ENCODE data around the gene CLIP1. TPM values are rescaled to one million over a fixed set of nuclear protein-coding genes. Genes with fewer than 3 reads are reported as not detected.
"Not testable (repeated sequence)": the region's sequence is repeated elsewhere in the genome, so short reads cannot be mapped to it uniquely, and the experiment has no call there.

CLIP1 gene
- polyA plus RNA-seq, 3 donors: 6.7 to 50.9 (median 12.9) TPM

GRCh38 chr12:122363782-122364181 lies 58.7 kb downstream of the CLIP1 start:
- Mint-ChIP-seq H3K9me3 (no peaks in the 10 kb centered on the region), H3K4me1 (peaks cover 4% of the 10 kb centered on the region), H3K36me3 (peaks cover 55 to 83% of the 10 kb centered on the region in 2 donors), H3K4me3 (no peak overlapping the region), H3K27ac (peak overlapping the region in 2 of 7 donors; percentile 34 to 50), H3K27me3 (ENCODE audit: low read depth in 3 of 3) (no peaks in the 10 kb centered on the region)
- Histone ChIP-seq H3K27ac (ENCODE audit: low read depth in 1 of 2, low read length in 2 of 2) (no peak overlapping the region), H3K9me3 (replicated peaks in 1 of 2; ENCODE audit: control insufficient read depth in 1 of 2, insufficient read depth in 1 of 2, low read length in 2 of 2) (no peaks in the 10 kb centered on the region), H3K79me2 (ENCODE audit: insufficient read depth, low read length) (peaks cover 17% of the 10 kb centered on the region), H3K36me3 (replicated peaks in 1 of 2; ENCODE audit: control insufficient read depth in 1 of 2, insufficient read depth in 2 of 2, low read length in 2 of 2) (peaks cover 34 to 72% of the 10 kb centered on the region in 2 donors), H3K4me3 (replicated peaks in 1 of 3; ENCODE audit: low read depth in 2 of 3, low read length in 3 of 3) (no peak overlapping the region), H3K4me1 (ENCODE audit: control insufficient read depth in 1 of 2, insufficient read depth in 2 of 2, low read length in 2 of 2) (no peaks in the 10 kb centered on the region), H3K4me2 (replicated peaks; ENCODE audit: extremely low read depth, low read length, poor library complexity, severe bottlenecking) (no peak overlapping the region), H3K9ac (ENCODE audit: insufficient read depth, low read length, poor library complexity, severe bottlenecking) (no peak overlapping the region), H2AFZ (ENCODE audit: insufficient read depth, low read depth, low read length, poor library complexity, severe bottlenecking) (no peak overlapping the region), H4K20me1 (ENCODE audit: insufficient read depth, low read length) (peaks cover 44% of the 10 kb centered on the region), H3K27me3 (ENCODE audit: control insufficient read depth in 2 of 2, insufficient read depth in 2 of 2, low read length in 2 of 2) (no peaks in the 10 kb centered on the region)
- WGBS (ENCODE audit: insufficient coverage): no CpG with 5 or more reads among the region's 9 CpGs
- intact Hi-C loops (cut with micrococcal nuclease): no loop called here
- TF ChIP-seq CTCF (IDR thresholded peaks at IDR 0.05): no peak
- DNase-seq: no peak

- DNase-seq: no peak
- peaks cover 35% of the 10 kb centered on the region for H4K20me1 ChIP-seq (ENCODE audit: insufficient read depth, low read length)
- H3K4me1 ChIP-seq (ENCODE audit: control insufficient read depth in 1 of 2, insufficient read depth in 2 of 2, low read length in 2 of 2): no peaks in the 10 kb centered on the region
- peaks cover 34 to 66% of the 10 kb centered on the region in 2 donors for H3K36me3 ChIP-seq (replicated peaks in 1 of 2; ENCODE audit: control insufficient read depth in 1 of 2, insufficient read depth in 2 of 2, low read length in 2 of 2)
- H2AFZ ChIP-seq (ENCODE audit: insufficient read depth, low read depth, low read length, poor library complexity, severe bottlenecking): no peak overlapping the region
- WGBS (ENCODE audit: insufficient coverage): no CpG with 5 or more reads among the region's 1 CpG
- Mint-ChIP-seq H3K27me3 (ENCODE audit: low read depth in 3 of 3) (no peaks in the 10 kb centered on the region), H3K27ac (no peak overlapping the region), H3K36me3 (peaks cover 52 to 83% of the 10 kb centered on the region in 2 donors), H3K4me1 (peaks cover 4% of the 10 kb centered on the region), H3K9me3 (no peaks in the 10 kb centered on the region), H3K4me3 (no peak overlapping the region)
- intact Hi-C loops (cut with micrococcal nuclease): no loop called here
- TF ChIP-seq CTCF (IDR thresholded peaks at IDR 0.05): no peak
- H3K79me2 ChIP-seq (ENCODE audit: insufficient read depth, low read length): peaks cover 10% of the 10 kb centered on the region
- no peak overlapping the region for H3K4me3 ChIP-seq (replicated peaks in 1 of 3; ENCODE audit: low read depth in 2 of 3, low read length in 3 of 3)
- H3K9ac ChIP-seq (ENCODE audit: insufficient read depth, low read length, poor library complexity, severe bottlenecking): no peak overlapping the region
- no peaks in the 10 kb centered on the region for H3K9me3 ChIP-seq (replicated peaks in 1 of 2; ENCODE audit: control insufficient read depth in 1 of 2, insufficient read depth in 1 of 2, low read length in 2 of 2)
- H3K27ac ChIP-seq (ENCODE audit: low read depth in 1 of 2, low read length in 2 of 2): no peak overlapping the region
- no peak overlapping the region for H3K4me2 ChIP-seq (replicated peaks; ENCODE audit: extremely low read depth, low read length, poor library complexity, severe bottlenecking)
- no peaks in the 10 kb centered on the region for H3K27me3 ChIP-seq (ENCODE audit: control insufficient read depth in 2 of 2, insufficient read depth in 2 of 2, low read length in 2 of 2)
Measured at GRCh38 chr12:122362755-122363154, 59.7 kb downstream of the CLIP1 start.

- H3K27me3 ChIP-seq (ENCODE audit: control insufficient read depth in 2 of 2, insufficient read depth in 2 of 2, low read length in 2 of 2); intact Hi-C loops (cut with micrococcal nuclease); H3K27ac Mint-ChIP-seq; H3K79me2 ChIP-seq (ENCODE audit: insufficient read depth, low read length); H3K4me2 ChIP-seq (replicated peaks; ENCODE audit: extremely low read depth, low read length, poor library complexity, severe bottlenecking); H3K4me1 ChIP-seq (ENCODE audit: control insufficient read depth in 1 of 2, insufficient read depth in 2 of 2, low read length in 2 of 2); H3K27me3 Mint-ChIP-seq (ENCODE audit: low read depth in 3 of 3); DNase-seq; H3K4me3 ChIP-seq (replicated peaks in 1 of 3; ENCODE audit: low read depth in 2 of 3, low read length in 3 of 3); H3K27ac ChIP-seq (ENCODE audit: low read depth in 1 of 2, low read length in 2 of 2); H3K9me3 Mint-ChIP-seq; H3K9ac ChIP-seq (ENCODE audit: insufficient read depth, low read length, poor library complexity, severe bottlenecking); H3K4me3 Mint-ChIP-seq; H4K20me1 ChIP-seq (ENCODE audit: insufficient read depth, low read length); H3K9me3 ChIP-seq (replicated peaks in 1 of 2; ENCODE audit: control insufficient read depth in 1 of 2, insufficient read depth in 1 of 2, low read length in 2 of 2); H3K4me1 Mint-ChIP-seq; H2AFZ ChIP-seq (ENCODE audit: insufficient read depth, low read depth, low read length, poor library complexity, severe bottlenecking): not testable (repeated sequence)
- peaks cover 66 to 89% of the 10 kb centered on the region in 2 donors for H3K36me3 Mint-ChIP-seq
- WGBS (ENCODE audit: insufficient coverage): 100% methylated on average over 1 of the region's 2 CpGs
- peaks cover 52 to 71% of the 10 kb centered on the region in 2 donors for H3K36me3 ChIP-seq (replicated peaks in 1 of 2; ENCODE audit: control insufficient read depth in 1 of 2, insufficient read depth in 2 of 2, low read length in 2 of 2)
Measured at GRCh38 chr12:122358403-122358802, 64.1 kb downstream of the CLIP1 start.
